Activated CD8-positive, alpha-beta memory T cell treated with anti-CD3 and anti-CD28 coated beads, Interleukin-2, amount 10 ng/mL, durations not matched to agents 7 days and 5 days (primary cell): Measurements from ENCODE around the gene PAFAH2. TPM values are rescaled to one million over a fixed set of nuclear protein-coding genes. Genes with fewer than 3 reads are reported as not detected.

Experiments
- total RNA-seq, 2 experiments: library from RNA; stranded (reverse); gene quantifications; one replicate each; pipeline ENCODE4 v1.2.3, GENCODE V29; 2021

PAFAH2 gene
- total RNA-seq, 2 experiments from 2014 or later = 9.0 to 9.2 TPM

Other genes starting within 250 kb of the PAFAH2 start
- gene SELENON, start 197.9 kb downstream of the PAFAH2 start, total RNA-seq = 1 to 10 TPM; 2.7 to 2.9 TPM
- 10 to 100 TPM; 28.9 to 31.2 TPM for gene MTFR1L, start 178.1 kb downstream of the PAFAH2 start, total RNA-seq
- 1 to 10 TPM; 8.1 to 9.8 TPM for gene AUNIP, start 138.6 kb downstream of the PAFAH2 start, total RNA-seq
- 1 to 10 TPM; 2.2 to 5.0 TPM for gene PAQR7, start 122.4 kb downstream of the PAFAH2 start, total RNA-seq
- gene STMN1, start 91.6 kb downstream of the PAFAH2 start, total RNA-seq = 100 to 1,000 TPM; 548 to 626 TPM
- gene EXTL1, start 23.7 kb upstream of the PAFAH2 start, total RNA-seq = not detected
- gene SLC30A2, start 48.1 kb upstream of the PAFAH2 start, total RNA-seq = not detected
- not detected for gene TRIM63, start 69.6 kb upstream of the PAFAH2 start, total RNA-seq
- 10 to 100 TPM; 18.3 to 20.2 TPM for gene PDIK1L, start 113.8 kb upstream of the PAFAH2 start, total RNA-seq
- not detected for gene FAM110D, start 161.0 kb upstream of the PAFAH2 start, total RNA-seq
- not detected for gene C1orf232, start 170.9 kb upstream of the PAFAH2 start, total RNA-seq
- gene ZNF593, start 171.8 kb upstream of the PAFAH2 start, total RNA-seq = 10 to 100 TPM; 40.1 to 48.1 TPM
- not detected for gene ZNF593OS, start 173.8 kb upstream of the PAFAH2 start, total RNA-seq
- gene CNKSR1, start 179.4 kb upstream of the PAFAH2 start, total RNA-seq = 1 to 10 TPM; 1.4 to 1.5 TPM
- gene CATSPER4, start 192.5 kb upstream of the PAFAH2 start, total RNA-seq = under 1 TPM in 1 of 2 experiments, not detected in 1; 0.15 TPM
- gene CEP85, start 236.1 kb upstream of the PAFAH2 start, total RNA-seq = 10 to 100 TPM; 42.0 to 56.3 TPM